H9 (cell line): Measurements from ENCODE around the gene FLNC. TPM values are rescaled to one million over a fixed set of nuclear protein-coding genes. Genes with fewer than 3 reads are reported as not detected.

Experiments used
- DNase-seq: peaks from one replicate; pipeline ENCODE4 v3.0.0-alpha.2; 2017
- H2AFZ ChIP-seq: one replicate; pipeline ENCODE4 v1.6.1; 2013; ENCODE audit warnings: mild to moderate bottlenecking, low read length, control low read depth, moderate library complexity
- H2AK5ac ChIP-seq: 2 replicates; pipeline ENCODE4 v1.6.1; 2013; ENCODE audit warnings: low read length, control low read depth, mixed read lengths; ENCODE audit not compliant: insufficient read length
- H2BK120ac ChIP-seq: one replicate; pipeline ENCODE4 v1.6.1; 2013; ENCODE audit warnings: low read depth, mild to moderate bottlenecking, low read length, control low read depth, inconsistent platforms; ENCODE audit not compliant: poor library complexity, severe bottlenecking
- H2BK12ac ChIP-seq: 2 replicates; pipeline ENCODE4 v1.6.1; 2013; ENCODE audit warnings: low read length, control low read depth, mixed read lengths, low read depth; ENCODE audit not compliant: insufficient read length
- H2BK15ac ChIP-seq: 2 replicates; pipeline ENCODE4 v1.6.1; 2013; ENCODE audit warnings: low read depth, low read length, control low read depth
- H2BK20ac ChIP-seq: one replicate; pipeline ENCODE4 v1.6.1; 2013; ENCODE audit warnings: low read depth, mild to moderate bottlenecking, low read length, control low read depth, inconsistent platforms; ENCODE audit not compliant: poor library complexity, severe bottlenecking
- H2BK5ac ChIP-seq: 2 replicates; pipeline ENCODE4 v1.6.1; 2013; ENCODE audit warnings: low read length, control low read depth, mixed read lengths; ENCODE audit not compliant: insufficient read length
- H3K14ac ChIP-seq: 2 replicates; pipeline ENCODE4 v1.6.1; 2013; ENCODE audit warnings: low read length, control low read depth; ENCODE audit not compliant: insufficient read depth
- H3K18ac ChIP-seq: 2 replicates; pipeline ENCODE4 v1.6.1; 2013; ENCODE audit warnings: low read depth, mild to moderate bottlenecking, mixed read lengths, low read length, control low read depth; ENCODE audit not compliant: insufficient read length
- H3K23ac ChIP-seq: 2 replicates; pipeline ENCODE4 v1.6.1; 2013; ENCODE audit warnings: low read length, control low read depth, mixed read lengths, low read depth; ENCODE audit not compliant: insufficient read length
- H3K23me2 ChIP-seq: 2 replicates; pipeline ENCODE4 v1.6.1; 2013; ENCODE audit warnings: low read depth, mild to moderate bottlenecking, mixed read lengths, low read length, control low read depth; ENCODE audit not compliant: insufficient read length, poor library complexity, severe bottlenecking
- H3K27ac ChIP-seq: 2 replicates; pipeline ENCODE4 v1.5.1; 2013; ENCODE audit warnings: low read length, control low read depth, mixed read lengths, low read depth; ENCODE audit not compliant: insufficient read length
- H3K27me3 ChIP-seq: 2 replicates; pipeline ENCODE4 v1.6.1; 2013; ENCODE audit warnings: low read length, control low read depth, inconsistent platforms; ENCODE audit not compliant: insufficient read depth
- H3K4ac ChIP-seq: 2 replicates; pipeline ENCODE4 v1.6.1; 2013; ENCODE audit warnings: low read depth, mild to moderate bottlenecking, control low read depth, inconsistent platforms, low read length, moderate library complexity
- H3K4me1 ChIP-seq: 2 replicates; pipeline ENCODE4 v1.6.1; 2013; ENCODE audit warnings: low read length, control low read depth, inconsistent platforms; ENCODE audit not compliant: insufficient read depth
- H3K4me2 ChIP-seq: 2 replicates; pipeline ENCODE4 v1.6.1; 2013; ENCODE audit warnings: low read length, control low read depth, mixed read lengths; ENCODE audit not compliant: insufficient read length, insufficient read depth
- H3K56ac ChIP-seq: 2 replicates; pipeline ENCODE4 v1.6.1; 2013; ENCODE audit warnings: low read depth, mild to moderate bottlenecking, mixed read lengths, low read length, control low read depth; ENCODE audit not compliant: insufficient read length
- H3K79me1 ChIP-seq: 2 replicates; pipeline ENCODE4 v1.6.1; 2013; ENCODE audit warnings: low read depth, mild to moderate bottlenecking, moderate library complexity, low read length, control low read depth, inconsistent platforms; ENCODE audit not compliant: insufficient read depth, poor library complexity, severe bottlenecking
- H3K79me2 ChIP-seq: 2 replicates; pipeline ENCODE4 v1.6.1; 2013; ENCODE audit warnings: low read length, control low read depth, inconsistent platforms; ENCODE audit not compliant: insufficient read depth
- H3K9ac ChIP-seq: 2 replicates; pipeline ENCODE4 v1.6.1; 2013; ENCODE audit warnings: low read length, control low read depth, mixed read lengths; ENCODE audit not compliant: insufficient read length; ENCODE audit errors: extremely low read depth
- H3K9me3 ChIP-seq: one replicate; pipeline ENCODE4 v1.6.1; 2013; ENCODE audit warnings: low read depth, low read length, inconsistent platforms; ENCODE audit not compliant: control insufficient read depth
- H3T11ph ChIP-seq: one replicate; pipeline ENCODE4 v1.6.1; 2013; ENCODE audit warnings: mild to moderate bottlenecking, low read length, control low read depth, inconsistent platforms
- H4K20me1 ChIP-seq: one replicate; pipeline ENCODE4 v1.6.1; 2013; ENCODE audit not compliant: control insufficient read depth, insufficient read length, insufficient read depth
- H4K5ac ChIP-seq: 2 replicates; pipeline ENCODE4 v1.6.1; 2013; ENCODE audit warnings: low read depth, mild to moderate bottlenecking, mixed read lengths, low read length, control low read depth; ENCODE audit not compliant: insufficient read length
- H4K8ac ChIP-seq: replicated peaks from 2 replicates; pipeline ENCODE4 v1.6.1; 2013; ENCODE audit warnings: low read length, control low read depth, mixed read lengths, low read depth; ENCODE audit not compliant: insufficient read length
- H4K91ac ChIP-seq: 2 replicates; pipeline ENCODE4 v1.6.1; 2013; ENCODE audit warnings: low read depth, mild to moderate bottlenecking, moderate library complexity, mixed read lengths, low read length, control low read depth; ENCODE audit not compliant: insufficient read length
- H3K27ac Mint-ChIP-seq, 3 experiments: 2 replicates in 2 of 3; 3 replicates in 1 of 3; pipeline ENCODE4 v1.8.0; 2020 to 2021; ENCODE audit warnings: mixed read lengths in 3 of 3, mild to moderate bottlenecking in 1 of 3, moderate library complexity in 1 of 3
- H3K27me3 Mint-ChIP-seq: 2 replicates; pipeline ENCODE4 v1.8.0; 2021; ENCODE audit warnings: low read depth, mild to moderate bottlenecking, moderate library complexity, mixed read lengths
- H3K36me3 Mint-ChIP-seq, 3 experiments: 2 replicates in 2 of 3; 3 replicates in 1 of 3; pipeline ENCODE4 v1.8.0; 2020 to 2021; ENCODE audit warnings: low read depth in 3 of 3, mixed read lengths in 3 of 3; ENCODE audit not compliant: insufficient read depth in 1 of 3
- H3K4me1 Mint-ChIP-seq, 2 experiments: 2 replicates each; pipeline ENCODE4 v1.8.0; 2020; ENCODE audit warnings: mixed read lengths in 2 of 2
- H3K4me3 Mint-ChIP-seq, 2 experiments: 2 replicates in 1 of 2; 3 replicates in 1 of 2; pipeline ENCODE4 v1.8.0; 2020 to 2021; ENCODE audit warnings: mild to moderate bottlenecking in 2 of 2, mixed read lengths in 2 of 2, moderate library complexity in 1 of 2
- H3K9me3 Mint-ChIP-seq, 2 experiments: 2 replicates in 1 of 2; 3 replicates in 1 of 2; pipeline ENCODE4 v1.8.0; 2020; ENCODE audit warnings: mild to moderate bottlenecking in 2 of 2, mixed read lengths in 2 of 2, moderate library complexity in 1 of 2
- CTCF ChIP-seq: fragments of 200-600 bp; sonication (generic); conservative IDR thresholded peaks from 3 replicates; pipeline ENCODE4 v1.8.0; 2021; ENCODE audit warnings: antibody characterized with exemption, mild to moderate bottlenecking
- WGBS: extraction: QIAGEN DNeasy Blood & Tissue Kit; methylation state at CpG from one replicate; pipeline ENCODE4 v1.1.7; 2013; ENCODE audit warnings: missing lambda C conversion rate, low lambda C conversion rate, mixed read lengths; ENCODE audit not compliant: insufficient read length; ENCODE audit errors: extremely low coverage; 5-methylcytosine and 5-hydroxymethylcytosine counted together
- total RNA-seq: library from RNA; stranded (reverse); gene quantifications from 2 replicates; pipeline ENCODE4 v1.2.1, GENCODE V29; 2021

FLNC gene
- total RNA-seq, 1 experiment from 2014 or later = 12.2 TPM

GRCh38 chr7:128849156-128849515 is 18.9 kb downstream of the FLNC start:
- Histone ChIP-seq H3K4me1 (no peaks in the 10 kb centered on the region), H3T11ph (no peak overlapping the region), H3K79me1 (no peaks in the 10 kb centered on the region), H2BK120ac (no peak overlapping the region), H3K4me2 (no peak overlapping the region), H3K9me3 (no peaks in the 10 kb centered on the region), H4K20me1 (no peaks in the 10 kb centered on the region), H4K5ac (no peak overlapping the region), H3K27me3 (no peaks in the 10 kb centered on the region), H3K23me2 (no peaks in the 10 kb centered on the region), H3K9ac (no peak overlapping the region), H2BK5ac (no peak overlapping the region), H4K8ac (no peak overlapping the region), H3K18ac (no peak overlapping the region), H3K14ac (no peak overlapping the region; the same call in 1 of the 2 replicates), H3K79me2 (no peaks in the 10 kb centered on the region), H3K23ac (no peak overlapping the region), H3K27ac (no peak overlapping the region), H2AK5ac (no peak overlapping the region), H4K91ac (no peak overlapping the region), H3K4ac (no peak overlapping the region), H2AFZ (no peak overlapping the region), H2BK20ac (no peak overlapping the region), H3K56ac (no peak overlapping the region), H2BK12ac (no peak overlapping the region), H2BK15ac (no peak overlapping the region)
- Mint-ChIP-seq H3K27me3 (no peaks in the 10 kb centered on the region), H3K27ac (no peak overlapping the region), H3K36me3 (peaks cover 0 to 7% (median 0%) of the 10 kb centered on the region in 3 experiments; a peak in 1 of 7 replicates), H3K4me1 (no peaks in the 10 kb centered on the region), H3K9me3 (no peaks in the 10 kb centered on the region), H3K4me3 (no peak overlapping the region)
- TF ChIP-seq CTCF = no peak
- DNase-seq = no peak
- no CpG with 5 or more reads among the region's 16 CpGs for WGBS
